Large intestine (tissue), 12 donors: ENCODE data around the gene SLC4A8. TPM values are rescaled to one million over a fixed set of nuclear protein-coding genes. Genes with fewer than 3 reads are reported as not detected.
A peak's percentile ranks its signal among the peaks of the same experiment; 100 is the strongest.

Experiments
- DNase-seq, 2 donors: peaks; one replicate each; pipeline versions ENCODE4 v3.0.0 to v3.0.0-alpha.2; 2013
- H3K27ac ChIP-seq: one replicate; pipeline ENCODE4 v1.5.1; 2013; ENCODE audit warnings: low read length
- H3K27me3 ChIP-seq: 2 replicates; pipeline ENCODE4 v1.6.1; 2013; ENCODE audit warnings: low read length; ENCODE audit not compliant: control insufficient read depth, insufficient read depth
- H3K36me3 ChIP-seq: 2 replicates; pipeline ENCODE4 v1.6.1; 2013; ENCODE audit warnings: low read length; ENCODE audit not compliant: control insufficient read depth, insufficient read depth
- H3K4me1 ChIP-seq: one replicate; pipeline ENCODE4 v1.6.1; 2013; ENCODE audit warnings: low read length; ENCODE audit not compliant: control insufficient read depth, insufficient read depth
- H3K4me3 ChIP-seq: one replicate; pipeline ENCODE4 v1.5.1; 2013; ENCODE audit warnings: low read length
- H3K9me3 ChIP-seq: one replicate; pipeline ENCODE4 v1.6.1; 2013; ENCODE audit warnings: mild to moderate bottlenecking, low read depth, low read length, moderate library complexity; ENCODE audit not compliant: control insufficient read depth
- WGBS: methylation state at CpG from one replicate; pipeline ENCODE4 v1.1.5; 2013; ENCODE audit warnings: low lambda C conversion rate; ENCODE audit not compliant: insufficient coverage; 5-methylcytosine and 5-hydroxymethylcytosine counted together
- long read RNA-seq, 11 donors: transcript quantifications; one replicate each; lab custom pipeline, GENCODE V29; 2026
- polyA plus RNA-seq: library from polyadenylated mRNA; unstranded; fragments of 120-200 nt; gene quantifications from one replicate; pipeline ENCODE4 v1.2.1, GENCODE V29; 2013

Gene SLC4A8
- polyA plus RNA-seq, result 6.3 TPM
- long read RNA-seq, donor 1, result 0 reads
- long read RNA-seq, donor 2, partial matches to known transcripts, result 0 of 1 reads
- long read RNA-seq, donor 2, other reads (novel, unspliced or antisense), result 0 of 1 reads
- long read RNA-seq, donor 3, result 0 reads
- long read RNA-seq, donor 4, result 0 reads
- long read RNA-seq, donor 5, result 0 reads
- long read RNA-seq, donor 6, result 0 reads
- long read RNA-seq, donor 7, result 0 reads
- long read RNA-seq, donor 8, result 0 reads
- long read RNA-seq, donor 9, result 0 reads
- long read RNA-seq, donor 10, result 0 reads
- long read RNA-seq, donor 11, partial matches to known transcripts, result 0 of 1 reads
- long read RNA-seq, donor 11, other reads (novel, unspliced or antisense), result 0 of 1 reads

DNA sequence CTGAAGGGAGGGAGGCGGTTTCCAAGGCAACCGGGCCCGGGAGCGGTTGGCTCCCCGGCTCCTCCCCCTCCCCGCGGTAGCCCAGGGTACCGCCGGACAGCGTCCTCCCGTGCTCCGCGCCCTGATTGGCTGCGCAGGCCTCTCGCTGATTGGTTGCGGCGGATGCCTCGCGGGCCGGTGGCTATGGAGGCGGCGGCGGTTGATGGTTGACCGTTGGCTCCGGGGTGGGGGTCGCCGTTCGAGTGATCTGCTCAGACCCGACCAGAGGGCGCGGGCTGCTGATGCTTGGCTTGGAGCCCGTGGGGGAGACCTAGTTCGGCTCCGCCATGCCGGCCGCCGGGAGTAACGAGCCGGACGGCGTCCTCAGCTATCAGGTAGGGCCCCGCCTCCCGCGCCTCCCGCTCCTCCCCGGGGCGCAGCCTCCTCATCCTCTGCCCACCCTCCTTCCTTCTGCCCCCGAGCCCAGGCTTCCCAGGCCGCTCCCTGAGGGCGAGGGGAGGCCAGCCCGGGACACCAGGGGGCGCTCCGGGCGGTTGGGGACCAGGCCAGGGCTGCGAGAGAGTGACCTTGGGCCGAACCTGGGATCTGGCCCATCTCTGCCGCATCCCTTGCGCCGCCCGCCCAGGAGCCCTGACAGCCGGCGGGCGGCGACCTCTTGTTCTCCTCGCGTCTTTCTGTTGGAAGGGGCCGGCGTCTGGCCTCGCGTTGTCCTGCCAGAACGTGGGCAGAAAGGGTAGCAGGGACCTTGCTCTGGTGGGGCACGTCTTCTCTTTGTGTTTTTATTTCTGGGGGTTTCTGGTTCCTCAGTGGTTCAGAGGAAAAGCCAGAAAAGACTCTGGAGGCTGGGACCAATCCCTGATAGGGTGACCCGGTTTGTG is at the start of gene SLC4A8:
TSS of gene SLC4A8 (plus strand) at position 170 of the 878 bp plus-strand sequence. CDS start at position 327, 157 bp downstream.
- DNase-seq, result peak; percentile 88 to 89
- peak within 1 kb of the TSS; percentile 40 for H3K4me3 ChIP-seq
- H3K27me3 ChIP-seq, result no peaks in the 10 kb centered on the region
- no peaks in the 10 kb centered on the region for H3K9me3 ChIP-seq
- no peaks in the 10 kb centered on the region for H3K36me3 ChIP-seq
- peaks cover 7% of the 10 kb centered on the region for H3K4me1 ChIP-seq
- WGBS, result no CpG with 5 or more reads among the region's 73 CpGs
- peak within 1 kb of the TSS; percentile 2 for H3K27ac ChIP-seq

DNA sequence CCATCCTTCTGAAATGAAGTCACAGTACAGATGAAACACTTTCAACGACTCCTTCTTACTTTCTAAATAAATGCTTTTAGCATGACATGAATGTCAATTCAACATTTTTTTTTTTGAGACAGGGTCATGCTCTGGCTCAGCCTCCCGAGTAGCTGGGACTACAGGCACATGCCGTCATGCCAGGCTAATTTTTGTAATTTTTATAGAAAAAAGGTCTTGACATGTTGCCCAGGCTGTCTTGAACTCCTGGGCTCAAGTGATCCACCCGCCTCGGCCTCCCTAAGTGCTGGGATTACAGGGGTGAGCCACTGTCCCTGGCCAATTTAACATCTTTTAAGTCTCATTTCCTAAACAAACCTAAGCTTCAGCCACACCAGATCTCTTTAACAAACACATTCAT is 49.8 kb upstream of the SLC4A8 start:
- Histone ChIP-seq H3K4me1 (peaks cover 7% of the 10 kb centered on the region), H3K27ac (no peak overlapping the region), H3K4me3 (no peak overlapping the region), H3K36me3 (peaks cover 48% of the 10 kb centered on the region), H3K27me3 (no peaks in the 10 kb centered on the region), H3K9me3 (no peaks in the 10 kb centered on the region)
- WGBS, result no CpG with 5 or more reads among the region's 5 CpGs
- DNase-seq, result no peak

GRCh38 chr12:51377099-51377984 is 47.3 kb upstream of the SLC4A8 start:
- H3K4me3 ChIP-seq, result no peak overlapping the region
- no peaks in the 10 kb centered on the region for H3K9me3 ChIP-seq
- no peaks in the 10 kb centered on the region for H3K4me1 ChIP-seq
- no peaks in the 10 kb centered on the region for H3K27me3 ChIP-seq
- 80% methylated on average over 1 of the region's 11 CpGs for WGBS
- peaks cover 53% of the 10 kb centered on the region for H3K36me3 ChIP-seq
- no peak overlapping the region for H3K27ac ChIP-seq
- DNase-seq, result no peak

DNA sequence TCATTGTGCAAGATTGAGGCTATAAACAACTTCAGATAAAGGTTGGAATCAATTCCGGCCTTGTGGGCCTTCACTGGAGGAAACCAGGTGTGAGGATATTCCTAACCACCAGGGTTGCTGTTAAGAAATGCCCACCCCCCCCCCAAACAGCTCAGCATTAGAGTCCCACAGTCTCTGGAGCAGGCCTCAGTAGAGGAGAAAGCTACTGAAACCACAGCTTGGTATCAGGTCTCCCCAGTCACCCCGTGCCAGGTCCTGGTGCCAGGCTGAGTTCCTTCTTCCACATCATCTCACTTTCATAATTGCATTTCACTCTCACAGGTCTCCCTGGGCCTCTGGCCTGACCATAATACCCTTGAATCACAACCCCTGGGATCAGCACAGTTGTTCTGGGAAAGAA is 45.9 kb upstream of the SLC4A8 start:
- DNase-seq, result no peak
- peaks cover 2% of the 10 kb centered on the region for H3K4me1 ChIP-seq
- H3K4me3 ChIP-seq, result no peak overlapping the region
- no CpG with 5 or more reads among the region's 2 CpGs for WGBS
- H3K27me3 ChIP-seq, result no peaks in the 10 kb centered on the region
- H3K9me3 ChIP-seq, result no peaks in the 10 kb centered on the region
- H3K27ac ChIP-seq, result no peak overlapping the region
- H3K36me3 ChIP-seq, result peaks cover 50% of the 10 kb centered on the region

DNA sequence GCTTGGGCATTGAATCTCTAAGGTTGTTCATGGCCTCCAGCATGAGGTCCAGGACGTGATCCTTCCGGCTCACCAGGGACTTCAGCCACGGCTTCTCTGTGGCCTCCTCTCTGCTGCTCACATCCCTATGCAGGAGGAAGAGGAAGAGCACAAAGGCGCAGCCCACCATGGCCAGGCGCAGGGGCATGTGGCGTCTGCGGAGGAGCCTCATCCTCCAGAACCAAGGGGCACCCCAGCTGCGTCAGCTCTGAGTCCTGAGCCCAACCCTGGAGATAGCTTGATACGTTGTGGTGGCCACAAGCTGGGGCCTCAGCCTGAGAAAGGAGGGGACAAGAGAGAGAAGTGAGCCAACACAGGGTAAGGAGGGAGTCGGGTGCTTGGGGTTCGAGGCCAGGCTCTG is 45.1 kb upstream of the SLC4A8 start:
- Histone ChIP-seq H3K27ac (no peak overlapping the region), H3K4me3 (no peak overlapping the region), H3K4me1 (peaks cover 2% of the 10 kb centered on the region), H3K36me3 (peaks cover 46% of the 10 kb centered on the region), H3K27me3 (no peaks in the 10 kb centered on the region), H3K9me3 (no peaks in the 10 kb centered on the region)
- no peak for DNase-seq
- no CpG with 5 or more reads among the region's 11 CpGs for WGBS

GRCh38 chr12:51381226-51382079 is 43.2 kb upstream of the SLC4A8 start:
- DNase-seq, result no peak
- H3K27ac ChIP-seq, result no peak overlapping the region
- H3K9me3 ChIP-seq, result no peaks in the 10 kb centered on the region
- H3K36me3 ChIP-seq, result peaks cover 35% of the 10 kb centered on the region
- no CpG with 5 or more reads among the region's 5 CpGs for WGBS
- no peaks in the 10 kb centered on the region for H3K27me3 ChIP-seq
- peaks cover 2% of the 10 kb centered on the region for H3K4me1 ChIP-seq
- no peak overlapping the region for H3K4me3 ChIP-seq

DNA sequence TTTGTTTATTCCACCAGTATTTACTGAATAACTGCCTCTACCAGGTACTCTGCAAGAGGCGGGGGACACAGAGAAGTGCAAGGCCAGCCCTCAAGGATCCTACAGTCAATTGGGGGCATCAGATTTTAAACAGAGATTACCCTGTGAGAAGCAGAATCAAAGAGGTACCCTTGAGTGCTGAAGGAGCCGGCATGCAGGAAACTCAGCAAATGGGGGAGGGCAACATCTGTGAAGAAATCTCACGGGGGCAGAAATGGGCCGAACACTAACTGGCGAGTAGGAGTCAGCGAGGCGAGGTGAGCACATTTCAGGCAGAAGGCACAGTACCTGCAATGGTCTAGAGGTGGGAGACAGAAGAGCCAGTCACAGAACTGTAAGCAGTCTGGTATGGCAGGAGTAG is 42.5 kb upstream of the SLC4A8 start:
- H3K9me3 ChIP-seq, result no peaks in the 10 kb centered on the region
- no peak overlapping the region for H3K4me3 ChIP-seq
- no peaks in the 10 kb centered on the region for H3K27me3 ChIP-seq
- H3K27ac ChIP-seq, result no peak overlapping the region
- peaks cover 6% of the 10 kb centered on the region for H3K4me1 ChIP-seq
- H3K36me3 ChIP-seq, result peaks cover 28% of the 10 kb centered on the region
- DNase-seq, result no peak
- no CpG with 5 or more reads among the region's 7 CpGs for WGBS

- no peaks in the 10 kb centered on the region for H3K27me3 ChIP-seq
- 60% methylated on average over 1 of the region's 6 CpGs for WGBS
- H3K9me3 ChIP-seq, result no peaks in the 10 kb centered on the region
- peaks cover 6% of the 10 kb centered on the region for H3K4me1 ChIP-seq
- H3K36me3 ChIP-seq, result peaks cover 22% of the 10 kb centered on the region
- DNase-seq, result no peak
- no peak overlapping the region for H3K27ac ChIP-seq
- no peak overlapping the region for H3K4me3 ChIP-seq
Observed at GRCh38 chr12:51383269-51383905, 41.2 kb upstream of the SLC4A8 start.

DNA sequence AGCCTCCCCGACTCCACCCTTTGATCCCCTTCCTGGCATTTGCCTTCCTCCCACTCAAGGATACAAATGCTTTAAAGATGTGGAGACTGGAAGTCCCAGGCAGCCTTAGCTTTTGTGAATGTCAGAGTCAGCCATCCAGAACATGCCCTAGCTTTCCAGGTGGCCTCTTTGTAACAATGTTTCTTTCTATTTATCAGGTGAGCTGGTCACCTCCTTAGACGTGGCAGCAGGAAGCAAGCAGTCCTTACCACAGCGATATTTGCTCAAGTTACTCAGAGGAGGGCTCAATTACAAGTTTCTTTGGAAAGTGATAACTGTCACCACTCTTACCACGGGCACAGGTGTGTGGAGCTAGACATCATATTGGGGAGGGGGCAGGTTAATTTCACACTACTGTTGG is 38.3 kb upstream of the SLC4A8 start:
- H3K4me3 ChIP-seq, result no peak overlapping the region
- H3K27ac ChIP-seq, result no peak overlapping the region
- peak in 1 of 2 donors; percentile 54 for DNase-seq
- peaks cover 3% of the 10 kb centered on the region for H3K27me3 ChIP-seq
- H3K9me3 ChIP-seq, result no peaks in the 10 kb centered on the region
- H3K4me1 ChIP-seq, result peaks cover 16% of the 10 kb centered on the region
- peaks cover 11% of the 10 kb centered on the region for H3K36me3 ChIP-seq
- no CpG with 5 or more reads among the region's 4 CpGs for WGBS
